ENCODE results near the gene SCNM1.
A peak's percentile ranks its signal among the peaks of the same experiment; 100 is the strongest.
"Not testable (repeated sequence)": the region's sequence is repeated elsewhere in the genome, so short reads cannot be mapped to it uniquely, and the experiment has no call there.

The SCNM1 gene

DNA sequence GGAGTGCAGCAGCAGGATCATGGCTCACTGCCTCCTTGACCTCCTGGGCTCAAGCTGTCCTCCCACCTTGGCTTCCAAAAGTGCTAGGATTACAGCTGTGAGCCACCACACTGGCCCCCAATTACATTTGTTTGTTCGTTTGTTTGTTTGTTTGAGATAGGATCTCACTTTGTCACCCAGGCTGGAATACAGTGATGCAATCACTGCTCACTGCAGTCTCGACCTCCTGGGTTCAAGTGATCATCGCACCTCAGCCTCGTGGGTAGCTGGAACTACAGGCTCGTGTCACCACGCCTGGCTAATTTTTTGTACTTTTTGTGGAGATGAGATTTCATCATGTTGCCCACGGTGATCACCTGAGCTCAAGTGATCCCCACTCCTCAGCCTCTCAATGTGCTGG, 26.1 kb downstream of the SCNM1 start:
- H3K4me3 Mint-ChIP-seq = no peak overlapping the region

GRCh38 chr1:151193304-151193703, 27.4 kb downstream of the SCNM1 start:
- Mint-ChIP-seq H3K27me3 (peaks cover 43% of the 10 kb centered on the region), H3K36me3 (peaks cover 4% of the 10 kb centered on the region), H3K4me3 (no peak overlapping the region), H3K27ac (no peak overlapping the region), H3K4me1 (peaks cover 42% of the 10 kb centered on the region), H3K9me3 (no peaks in the 10 kb centered on the region)
- CTCF ChIA-PET = no interaction called here
- no peak for DNase-seq

More for the DNA sequence above, 26.1 kb downstream of the SCNM1 start:
- no peaks in the 10 kb centered on the region for H3K9me3 Mint-ChIP-seq
- H3K27ac Mint-ChIP-seq = no peak overlapping the region
- DNase-seq = no peak
- H3K27me3 Mint-ChIP-seq = peaks cover 41% of the 10 kb centered on the region
- CTCF ChIA-PET = interaction anchor here (1.1 kb wide), 1 partner anchor 35 kb away, joined by 4 read pairs; the partner anchor contains the start of gene TNFAIP8L2
- peaks cover 39% of the 10 kb centered on the region for H3K4me1 Mint-ChIP-seq
- H3K36me3 Mint-ChIP-seq = peaks cover 3% of the 10 kb centered on the region

DNA sequence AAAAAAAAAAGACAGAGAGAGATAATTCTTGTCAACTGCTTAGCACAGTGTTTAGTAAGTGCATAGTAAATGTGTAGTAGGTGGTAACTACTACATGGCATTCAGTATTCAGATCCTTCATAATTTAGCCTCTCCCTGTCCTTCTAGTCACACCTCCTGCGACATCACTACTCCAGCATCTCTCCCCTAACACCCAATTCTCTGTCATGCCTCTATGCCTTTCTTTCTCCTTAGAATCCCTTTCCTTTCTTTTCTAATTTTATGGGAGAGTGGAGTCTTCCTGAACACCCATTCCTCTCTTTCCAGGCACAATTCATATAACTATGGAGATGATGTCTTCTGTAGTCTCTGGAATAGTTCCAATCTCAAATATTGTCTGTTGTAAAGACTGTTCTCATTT, 27.9 kb downstream of the SCNM1 start:
- Mint-ChIP-seq H3K27me3 (peaks cover 46% of the 10 kb centered on the region), H3K36me3 (peaks cover 8% of the 10 kb centered on the region), H3K27ac (no peak overlapping the region), H3K4me3 (no peak overlapping the region), H3K4me1 (peaks cover 37% of the 10 kb centered on the region), H3K9me3 (no peaks in the 10 kb centered on the region)
- DNase-seq = no peak
- CTCF ChIA-PET = interaction anchor here (2.1 to 2.3 kb wide), 2 partner anchors 58 to 147 kb away, joined by 12 to 17 read pairs; no protein-coding TSS in a partner anchor

DNA sequence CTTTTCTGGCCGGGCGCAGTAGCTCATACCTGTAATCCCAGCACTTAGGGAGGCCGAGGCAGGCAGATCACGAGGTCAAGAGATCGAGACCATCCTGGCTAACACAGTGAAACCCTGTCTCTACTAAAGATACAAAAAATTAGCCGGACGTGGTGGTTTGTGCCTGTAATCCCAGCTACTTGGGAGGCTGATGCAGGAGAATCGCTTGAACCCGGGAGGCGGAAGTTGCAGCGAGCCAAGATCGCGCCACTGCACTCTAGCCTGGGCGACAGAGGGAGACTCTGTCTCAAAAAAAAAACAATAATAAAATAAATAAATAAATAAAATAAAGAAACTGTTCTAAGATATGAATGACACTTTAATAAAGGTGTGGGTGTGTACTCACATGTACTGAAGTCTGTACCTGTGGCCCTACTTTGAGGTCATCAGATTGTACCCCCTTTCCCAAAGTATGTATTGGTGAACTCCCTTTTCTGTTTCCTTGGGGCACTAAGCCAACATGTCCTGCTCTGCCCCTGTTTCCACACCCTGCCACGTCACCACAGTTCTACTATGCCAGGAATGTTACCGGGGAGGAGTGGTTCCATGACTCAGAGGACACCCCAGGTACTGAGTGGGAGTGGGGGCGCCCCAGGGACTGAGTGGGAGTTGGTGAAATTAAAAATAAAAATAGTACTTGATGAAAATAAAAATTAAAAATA, 29.1 kb downstream of the SCNM1 start:
- not testable (repeated sequence) for H3K9me3 Mint-ChIP-seq, H3K27ac Mint-ChIP-seq, DNase-seq, H3K4me3 Mint-ChIP-seq
- CTCF ChIA-PET = interaction anchor here (1.1 to 2.3 kb wide), 5 partner anchors 31 to 149 kb away, joined by 3 to 17 read pairs (median 4); partner anchors contain the start of gene PSMD4
- Mint-ChIP-seq H3K27me3 (peaks cover 46% of the 10 kb centered on the region), H3K4me1 (peaks cover 35% of the 10 kb centered on the region), H3K36me3 (peaks cover 13% of the 10 kb centered on the region)

DNA sequence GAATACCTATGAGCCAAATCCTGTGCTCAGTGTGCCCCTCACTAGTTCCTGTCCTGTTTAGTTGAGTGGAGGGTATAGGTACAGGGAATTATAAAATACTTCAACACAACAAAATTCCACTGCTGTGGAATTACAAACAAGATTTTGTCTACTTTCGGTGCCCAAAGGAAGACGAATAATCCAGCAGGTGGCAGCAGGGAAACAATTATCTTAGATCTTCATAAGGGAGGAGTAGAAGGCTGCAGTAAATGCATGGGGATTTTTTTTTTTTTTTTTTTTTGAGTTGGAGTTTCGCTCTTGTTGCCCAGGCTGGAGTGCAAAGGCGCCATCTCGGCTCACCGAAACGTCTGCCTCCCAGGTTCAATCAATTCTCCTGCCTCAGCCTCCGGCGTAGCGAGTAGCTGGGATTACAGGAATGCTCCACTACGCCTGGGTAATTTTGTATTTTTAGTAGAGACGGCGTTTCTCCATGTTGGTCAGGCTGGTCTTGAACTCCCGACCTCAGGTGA, 30.4 kb downstream of the SCNM1 start:
- CTCF ChIA-PET = interaction anchor here (0.7 to 2.3 kb wide), 3 partner anchors 56 to 147 kb away, joined by 3 to 17 read pairs (median 5); no protein-coding TSS in a partner anchor
- H3K27ac Mint-ChIP-seq = peak overlapping the region; percentile 67

GRCh38 chr1:151197863-151198253, 31.9 kb downstream of the SCNM1 start:
- no peak for DNase-seq
- CTCF ChIA-PET = no interaction called here

More for the DNA sequence above, 30.4 kb downstream of the SCNM1 start:
- peak; percentile 77 for DNase-seq
- Mint-ChIP-seq H3K9me3 (no peaks in the 10 kb centered on the region), H3K27me3 (peaks cover 46% of the 10 kb centered on the region), H3K4me1 (peaks cover 34% of the 10 kb centered on the region), H3K36me3 (peaks cover 13% of the 10 kb centered on the region), H3K4me3 (peak overlapping the region; percentile 35)

DNA sequence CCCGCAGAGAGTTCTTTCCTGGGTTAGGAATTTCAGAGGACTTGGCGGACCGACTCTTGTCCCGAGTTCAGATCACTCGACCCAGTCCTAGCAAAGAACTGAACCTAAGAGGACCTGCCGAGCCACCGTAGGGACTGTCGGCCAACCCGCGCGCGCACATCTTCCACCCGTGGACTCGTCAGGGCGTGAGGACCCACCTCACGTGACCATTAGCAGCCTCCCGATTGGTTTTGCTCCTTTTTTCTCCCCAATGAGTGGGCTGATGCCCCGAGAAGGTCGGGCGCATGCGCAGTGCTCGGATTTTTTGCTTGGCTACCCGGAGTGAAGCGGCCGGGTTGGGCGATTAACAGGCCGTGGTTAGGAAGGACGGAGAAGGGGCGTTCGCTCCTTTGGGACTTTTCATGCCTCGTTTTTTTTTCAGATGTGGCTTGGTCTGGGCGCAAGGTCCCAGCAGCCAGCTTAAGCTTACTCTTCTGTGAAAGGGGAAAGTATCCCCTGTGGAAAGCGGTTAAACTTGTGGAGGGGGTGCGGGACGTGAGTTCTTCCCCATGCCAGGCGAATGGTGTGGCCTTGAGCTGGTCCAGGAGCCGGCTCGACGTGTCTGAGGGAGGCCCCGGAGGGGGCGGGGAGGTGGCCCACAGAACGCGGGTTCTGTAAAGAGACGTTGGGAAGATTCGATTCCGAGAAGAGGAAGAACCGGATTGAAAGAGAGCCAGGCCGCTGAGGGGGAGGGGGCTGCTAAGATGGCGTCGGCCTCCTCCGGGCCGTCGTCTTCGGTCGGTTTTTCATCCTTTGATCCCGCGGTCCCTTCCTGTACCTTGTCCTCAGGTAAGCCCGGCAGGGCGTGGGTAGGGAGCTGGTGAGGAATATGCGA, 32.5 kb downstream of the SCNM1 start, which contains the start of gene PIP5K1A:
PIP5K1A (plus strand) TSS at position 299 of the 874 bp plus-strand sequence; CDS start at position 744, 445 bp downstream.
- Mint-ChIP-seq H3K27ac (peak within 1 kb of the TSS; percentile 98), H3K4me1 (peaks cover 45% of the 10 kb centered on the region), H3K9me3 (no peaks in the 10 kb centered on the region), H3K27me3 (peaks cover 29% of the 10 kb centered on the region), H3K36me3 (peaks cover 20% of the 10 kb centered on the region), H3K4me3 (peak within 1 kb of the TSS; percentile 92)
- peak; percentile 100 for DNase-seq
- CTCF ChIA-PET = interaction anchor here (0.6 kb wide), 1 partner anchor 99 kb away, joined by 3 read pairs; no protein-coding TSS in a partner anchor

More at GRCh38 chr1:151197863-151198253, 31.9 kb downstream of the SCNM1 start:
- Mint-ChIP-seq H3K4me1 (peaks cover 45% of the 10 kb centered on the region), H3K4me3 (peak overlapping the region; percentile 92), H3K27ac (peak overlapping the region; percentile 98), H3K9me3 (no peaks in the 10 kb centered on the region), H3K36me3 (peaks cover 17% of the 10 kb centered on the region), H3K27me3 (peaks cover 34% of the 10 kb centered on the region)

DNA sequence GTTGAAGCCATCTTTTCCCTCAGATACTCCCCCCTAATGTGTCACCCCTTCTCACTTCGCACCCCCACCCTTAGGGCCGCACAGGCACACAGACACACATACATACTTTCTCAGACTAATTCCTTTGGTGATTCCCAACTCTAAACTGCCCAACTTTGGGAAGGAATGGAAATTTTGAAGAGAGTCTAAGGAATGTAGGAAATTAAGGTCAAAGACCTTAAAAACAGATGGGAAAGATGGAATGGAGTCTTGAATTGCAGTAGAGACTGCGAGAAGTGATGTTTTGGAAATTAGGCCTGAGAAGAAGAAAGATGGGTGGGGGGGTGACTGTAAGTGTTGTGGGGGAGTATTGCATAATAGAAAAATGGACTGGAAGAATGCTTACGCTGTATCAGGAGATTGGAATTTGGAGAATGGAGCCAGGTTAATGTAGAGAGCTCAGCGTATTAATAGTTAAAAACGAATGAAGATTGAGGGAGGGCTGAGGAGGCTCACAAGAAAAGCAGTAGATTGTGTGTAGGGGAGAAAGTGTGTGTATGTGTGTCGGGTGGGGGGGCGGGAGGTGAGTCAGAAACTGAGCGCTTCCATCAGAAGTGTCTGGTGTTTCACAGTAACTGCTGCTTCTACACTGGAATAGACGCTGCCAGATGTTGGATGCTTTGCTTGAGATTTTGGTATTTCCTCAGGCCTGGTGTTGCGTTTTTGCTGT, 34.1 kb downstream of the SCNM1 start:
- CTCF ChIA-PET = no interaction called here
- H3K27ac Mint-ChIP-seq = peak overlapping the region; percentile 98

DNA sequence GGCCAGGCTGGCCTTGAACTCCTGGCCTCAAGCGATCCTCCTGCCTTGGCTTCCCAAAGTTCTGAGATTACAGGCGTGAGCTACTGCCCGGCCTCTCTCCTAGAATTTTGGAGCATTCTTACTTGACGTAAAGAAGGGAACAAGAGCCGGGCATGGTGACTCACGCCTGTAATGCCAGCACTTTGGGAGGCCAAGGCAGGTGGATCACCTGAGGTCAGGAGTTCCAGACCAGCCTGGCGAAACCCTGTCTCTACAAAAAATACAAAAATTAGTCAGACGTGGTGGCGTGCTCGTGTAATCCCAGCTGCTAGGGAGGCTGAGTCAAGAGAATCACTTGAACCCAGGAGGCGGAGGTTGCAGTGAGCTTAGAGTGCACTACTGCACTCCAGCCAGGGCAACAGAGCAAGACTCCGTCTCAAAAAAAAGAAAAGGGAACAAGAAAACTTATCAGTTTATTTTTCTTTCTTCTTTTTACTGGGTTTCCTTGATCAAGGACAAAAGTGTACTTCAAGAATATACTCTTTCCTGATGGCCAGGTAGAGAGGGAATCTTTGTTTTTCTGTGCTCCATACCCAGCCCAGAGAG, 39.5 kb downstream of the SCNM1 start:
- H3K27me3 Mint-ChIP-seq, H3K9me3 Mint-ChIP-seq, CTCF ChIA-PET, DNase-seq, H3K27ac Mint-ChIP-seq, H3K4me3 Mint-ChIP-seq: not testable (repeated sequence)
- peaks cover 34% of the 10 kb centered on the region for H3K36me3 Mint-ChIP-seq
- peaks cover 26% of the 10 kb centered on the region for H3K4me1 Mint-ChIP-seq

More for the DNA sequence above, 34.1 kb downstream of the SCNM1 start:
- Mint-ChIP-seq H3K36me3 (peaks cover 22% of the 10 kb centered on the region), H3K4me1 (peaks cover 49% of the 10 kb centered on the region), H3K4me3 (peak overlapping the region; percentile 92), H3K9me3 (no peaks in the 10 kb centered on the region), H3K27me3 (peaks cover 14% of the 10 kb centered on the region)
- DNase-seq = no peak

DNA sequence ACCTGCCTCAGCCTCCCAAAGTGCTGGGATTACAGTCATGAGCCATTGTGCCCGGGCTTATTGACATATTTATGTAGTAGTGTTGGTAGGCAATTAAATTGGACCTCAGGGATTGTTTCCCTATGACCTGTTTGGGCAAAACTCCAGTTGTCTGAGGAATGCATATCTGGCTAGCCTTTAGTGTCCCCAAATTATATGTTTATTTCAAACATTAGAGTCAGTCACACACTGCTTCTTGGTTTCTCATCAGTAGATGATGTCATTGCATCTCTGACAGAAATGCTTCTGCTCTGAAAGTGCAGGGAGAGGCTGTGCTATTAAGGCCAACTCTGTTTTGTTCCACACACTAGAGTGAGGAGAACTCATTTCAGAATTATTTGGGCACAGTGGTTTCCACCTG, 44.9 kb downstream of the SCNM1 start:
- Mint-ChIP-seq H3K27me3 (no peaks in the 10 kb centered on the region), H3K9me3 (no peaks in the 10 kb centered on the region), H3K36me3 (peaks cover 46% of the 10 kb centered on the region), H3K27ac (no peak overlapping the region), H3K4me3 (no peak overlapping the region), H3K4me1 (peaks cover 36% of the 10 kb centered on the region)
- CTCF ChIA-PET = no interaction called here
- no peak for DNase-seq

DNA sequence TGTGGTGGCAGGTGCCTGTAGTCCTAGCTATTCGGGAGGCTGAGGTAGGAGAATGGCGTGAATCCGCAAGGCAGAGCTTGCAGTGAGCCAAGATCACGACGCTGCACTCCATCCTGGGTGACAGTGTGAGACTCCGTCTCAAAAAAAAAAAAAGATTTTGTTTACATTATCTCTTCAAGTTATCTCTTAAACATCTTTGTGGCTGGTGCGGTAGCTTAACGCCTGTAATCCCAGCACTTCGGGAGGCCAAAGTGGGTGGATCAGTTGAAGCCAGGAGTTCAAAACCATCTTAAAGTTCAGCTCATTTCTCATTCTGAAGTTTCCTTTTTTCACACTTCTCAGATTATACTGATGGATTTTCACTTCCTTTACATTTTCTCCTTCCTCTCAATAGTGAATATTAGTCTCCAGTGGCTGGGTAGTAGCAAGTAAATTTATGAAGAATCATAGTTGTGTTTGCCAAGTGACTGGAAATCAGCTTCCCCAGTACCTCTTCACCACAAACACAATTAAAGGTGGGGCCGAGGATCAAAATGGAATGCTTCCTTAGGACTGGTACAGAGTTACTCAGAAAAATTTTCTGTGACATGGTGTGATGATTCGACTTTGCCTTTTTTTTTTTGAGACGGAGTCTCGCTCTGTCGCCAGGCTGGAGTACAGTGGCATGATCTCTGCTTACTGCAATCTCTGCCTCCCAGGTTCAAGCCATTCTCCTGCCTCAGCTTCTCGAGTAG, 46.2 kb downstream of the SCNM1 start:
- H3K9me3 Mint-ChIP-seq = no peaks in the 10 kb centered on the region
- peak overlapping the region; percentile 19 for H3K4me3 Mint-ChIP-seq
- peaks cover 38% of the 10 kb centered on the region for H3K36me3 Mint-ChIP-seq
- H3K27ac Mint-ChIP-seq = peak overlapping the region; percentile 91
- DNase-seq = peak; percentile 27
- H3K27me3 Mint-ChIP-seq = no peaks in the 10 kb centered on the region
- CTCF ChIA-PET = interaction anchor here (0.6 to 1.4 kb wide), 4 partner anchors 31 to 883 kb away, joined by 3 to 4 read pairs (median 4); no protein-coding TSS in a partner anchor
- H3K4me1 Mint-ChIP-seq = peaks cover 38% of the 10 kb centered on the region

DNA sequence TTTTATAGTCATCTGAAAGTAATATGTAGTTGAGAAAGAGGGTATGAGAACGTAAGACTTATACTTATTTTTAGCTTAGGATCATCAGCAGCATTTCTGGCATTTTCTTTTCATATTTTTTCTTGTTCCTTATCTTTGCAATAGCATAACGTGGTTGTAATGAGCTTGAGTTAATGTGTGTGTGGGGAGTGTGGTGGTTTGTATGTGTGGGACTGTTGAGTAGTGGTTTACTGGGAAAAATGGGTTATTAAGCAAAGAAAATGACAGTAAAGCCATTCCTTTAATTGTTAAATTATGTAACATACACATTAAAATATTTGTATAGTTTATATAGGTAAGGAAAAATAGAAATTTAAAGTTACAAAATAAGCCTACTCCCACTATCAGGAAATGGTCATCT, 47.6 kb downstream of the SCNM1 start:
- no peak for DNase-seq
- Mint-ChIP-seq H3K4me1 (peaks cover 39% of the 10 kb centered on the region), H3K27me3 (no peaks in the 10 kb centered on the region), H3K9me3 (no peaks in the 10 kb centered on the region), H3K4me3 (no peak overlapping the region), H3K27ac (peak overlapping the region; percentile 33), H3K36me3 (peaks cover 37% of the 10 kb centered on the region)
- CTCF ChIA-PET = interaction anchor here (0.7 to 1.4 kb wide), 2 partner anchors 114 to 141 kb away, joined by 4 read pairs; no protein-coding TSS in a partner anchor

Measured in activated naive CD4-positive, alpha-beta T cell treated with anti-CD3 and anti-CD28 coated beads, Interleukin-2, amount 10 ng/mL, durations not matched to agents 7 days and 5 days (primary cell).